A549 (cell line): ENCODE data around the gene SLFN13. TPM values are rescaled to one million over a fixed set of nuclear protein-coding genes. Genes with fewer than 3 reads are reported as not detected.

Source experiments
- ATAC-seq, 2 experiments: fragments of 200-7000 bp in 1 of 2; fragments of >200 bp in 1 of 2; cut with Nextera tagmentation in 1 of 2; cut with Tn5 transposase in 1 of 2; 3 replicates each; pipeline versions ENCODE4 v1.8.0 to v1.9.1; 2018 to 2020; ENCODE audit warnings: mild to moderate bottlenecking in 1 of 2, moderate library complexity in 1 of 2
- CTCF ChIA-PET: fragments of 300-600 bp; sonication (Branson Sonifier 250); formaldehyde crosslinking; extraction: SDS; loops from one replicate; lab custom pipeline; 2021; ENCODE audit warnings: antibody characterized with exemption, inconsistent platforms; lab: Yijun Ruan, JAX
- POLR2A ChIA-PET: fragments of 350-600 bp; formaldehyde crosslinking; extraction: SDS; loops from one replicate; lab custom pipeline; 2021; ENCODE audit warnings: antibody characterized with exemption, inconsistent platforms; lab: Yijun Ruan, JAX
- DNase-seq, 2 experiments: peaks; one replicate each; pipeline versions ENCODE4 v3.0.0 to v3.0.0-alpha.2; 2011 to 2016; ENCODE audit warnings: low read depth in 1 of 2, low spot score in 1 of 2
- FAIRE-seq: peaks from 2 replicates; lab custom pipeline; 2011; peaks lifted over from hg19 to GRCh38; lab: Jason Lieb, UNC
- H3K27ac ChIP-seq, 2 experiments: fragments of >200 bp; sonication (Bioruptor Twin); formaldehyde crosslinking; 3 replicates each; pipeline ENCODE4 v1.5.1; 2016 to 2017
- H3K4me1 ChIP-seq: fragments of >200 bp; sonication (Bioruptor Twin); formaldehyde crosslinking; 3 replicates; pipeline ENCODE4 v1.6.1; 2016
- H3K4me2 ChIP-seq: fragments of >200 bp; sonication (Bioruptor Twin); formaldehyde crosslinking; 3 replicates; pipeline ENCODE4 v1.6.1; 2016
- H3K4me3 ChIP-seq: fragments of >200 bp; sonication (Bioruptor Twin); formaldehyde crosslinking; 3 replicates; pipeline ENCODE4 v1.5.1; 2016
- H3K9me3 ChIP-seq: fragments of >200 bp; sonication (Bioruptor Twin); formaldehyde crosslinking; 3 replicates; pipeline ENCODE4 v1.6.1; 2016
- BHLHE40 ChIP-seq: IDR thresholded peaks from 2 replicates; pipeline ENCODE4 v1.6.1; 2012; ENCODE audit warnings: low read depth, low read length, inconsistent platforms
- CBX2 ChIP-seq: fragments of 200-600 bp; sonication (generic); IDR thresholded peaks from 2 replicates; pipeline ENCODE4 v1.6.1; 2016; ENCODE audit warnings: low read depth, mild to moderate bottlenecking, borderline replicate concordance
- CBX8 ChIP-seq: fragments of 200-600 bp; sonication (generic); IDR thresholded peaks from 2 replicates; pipeline ENCODE4 v1.6.1; 2016
- CHD4 ChIP-seq: fragments of 200-600 bp; sonication (generic); IDR thresholded peaks from 2 replicates; pipeline ENCODE4 v1.6.1; 2016; ENCODE audit warnings: antibody characterized with exemption, mild to moderate bottlenecking, borderline replicate concordance
- EP300 ChIP-seq, 2 experiments: fragments of >200 bp; sonication (Bioruptor Twin); formaldehyde crosslinking; IDR thresholded peaks; 2 replicates in 1 of 2; 3 replicates in 1 of 2; pipeline ENCODE4 v1.6.1; 2016 to 2017
- ESRRA ChIP-seq: fragments of 150-350 bp; IDR thresholded peaks from 2 replicates; pipeline ENCODE4 v1.6.1; 2014; ENCODE audit warnings: mild to moderate bottlenecking, low read length, borderline replicate concordance
- FOSB ChIP-seq: fragments of 250-450 bp; sonication (Bioruptor Pico); IDR thresholded peaks from 2 replicates; pipeline ENCODE4 v1.5.0; 2020; ENCODE audit warnings: mild to moderate bottlenecking, moderate library complexity
- GATA3 ChIP-seq: IDR thresholded peaks from 2 replicates; pipeline ENCODE4 v1.6.1; 2012; ENCODE audit warnings: borderline replicate concordance
- HOXA7 ChIP-seq: fragments of 250-450 bp; sonication (Bioruptor Pico); IDR thresholded peaks from 2 replicates; pipeline ENCODE4 v1.5.0; 2020; ENCODE audit warnings: mild to moderate bottlenecking, moderate library complexity
- MAX ChIP-seq: IDR thresholded peaks from 2 replicates; pipeline ENCODE4 v1.6.1; 2012
- NFE2L2 ChIP-seq: fragments of 150-350 bp; conservative IDR thresholded peaks from 2 replicates; pipeline ENCODE4 v1.6.1; 2014; ENCODE audit warnings: low read length
- POLR2A ChIP-seq: IDR thresholded peaks from 2 replicates; pipeline ENCODE4 v1.6.1; 2012; ENCODE audit warnings: mild to moderate bottlenecking, low read length
- RCOR1 ChIP-seq: fragments of 150-350 bp; IDR thresholded peaks from 2 replicates; pipeline ENCODE4 v1.6.1; 2014; ENCODE audit warnings: antibody characterized with exemption, low read length, low read depth
- RFX5 ChIP-seq: fragments of 450-650 bp; IDR thresholded peaks from 2 replicates; pipeline ENCODE4 v1.7.1; 2014; ENCODE audit warnings: antibody characterized with exemption, mild to moderate bottlenecking, moderate library complexity
- RNF2 ChIP-seq: fragments of 200-600 bp; sonication (generic); IDR thresholded peaks from 2 replicates; pipeline ENCODE4 v1.6.1; 2016; ENCODE audit warnings: low read depth, mild to moderate bottlenecking, antibody characterized with exemption, moderate library complexity, borderline replicate concordance
- ZC3H11A ChIP-seq: fragments of 450-650 bp; IDR thresholded peaks from 2 replicates; pipeline ENCODE4 v1.6.1; 2014; ENCODE audit warnings: antibody characterized with exemption, mild to moderate bottlenecking
- ZNF302 ChIP-seq: fragments of 250-450 bp; sonication (Bioruptor Pico); IDR thresholded peaks from 2 replicates; pipeline ENCODE4 v1.9.0; 2021; ENCODE audit warnings: inconsistent platforms, mild to moderate bottlenecking, moderate library complexity
- ZSCAN20 ChIP-seq: fragments of 250-450 bp; sonication (Bioruptor Pico); IDR thresholded peaks from 2 replicates; pipeline ENCODE4 v1.8.0; 2022; ENCODE audit warnings: mild to moderate bottlenecking, moderate library complexity
- WGBS: methylation state at CpG from one replicate; pipeline ENCODE4 v1.1.6; 2017; ENCODE audit errors: missing lambda C conversion rate; 5-methylcytosine and 5-hydroxymethylcytosine counted together
- polyA plus RNA-seq, 4 experiments: library from polyadenylated mRNA; depleted of rRNA in 3 of 4; stranded (reverse); fragments of >200 nt; fragmentation: RNase III in 1 of 4; extraction: RNeasy Plus Mini Kit Qiagen cat#74134 plus additional on column Dnase treatment in 1 of 4; gene quantifications; 2 replicates in 3 of 4; 3 replicates in 1 of 4; pipeline ENCODE4 v1.2.3, GENCODE V29; 2011 to 2017
- TF ChIP-seq, protein P1 (sequence below): fragments of 250-450 bp; sonication (Bioruptor Pico); IDR thresholded peaks from 2 replicates; pipeline ENCODE4 v1.5.0; 2020; ENCODE audit warnings: low read depth, mild to moderate bottlenecking, moderate library complexity
- TF ChIP-seq, protein P2 (sequence below): fragments of 200-600 bp; sonication (generic); IDR thresholded peaks from 2 replicates; pipeline ENCODE4 v1.6.1; 2016; ENCODE audit warnings: antibody characterized with exemption, mild to moderate bottlenecking, moderate library complexity

The SLFN13 gene
- polyA plus RNA-seq, 2 of the 4 experiments (the other 2 are of a cell fraction) = 6.6 to 12.5 TPM

GRCh38 chr17:35493040-35493439 is 44.5 kb upstream of the SLFN13 start:
- FAIRE-seq (no peak), ATAC-seq (no peak), DNase-seq (no peak)
- 3% methylated on average over 2 of the region's 2 CpGs for WGBS
- ChIA-PET CTCF (no interaction called here), POLR2A (no interaction called here)
- Histone ChIP-seq H3K9me3 (peaks cover 5% of the 10 kb centered on the region; the same call in 2 of the 3 replicates), H3K4me1 (peaks cover 2% of the 10 kb centered on the region), H3K4me3 (no peak overlapping the region), H3K4me2 (no peak overlapping the region), H3K27ac (no peak overlapping the region)
- no peak for TF ChIP-seq EP300 (IDR thresholded peaks at IDR 0.05)
- TF ChIP-seq HOXA7 (CRISPR knock-in tag) = no peak
- TF ChIP-seq RFX5 = no peak
- TF ChIP-seq ZNF302 (CRISPR knock-in tag) = no peak
- TF ChIP-seq NFE2L2 = no peak
- TF ChIP-seq BHLHE40 = no peak
- TF ChIP-seq, protein P1, sequence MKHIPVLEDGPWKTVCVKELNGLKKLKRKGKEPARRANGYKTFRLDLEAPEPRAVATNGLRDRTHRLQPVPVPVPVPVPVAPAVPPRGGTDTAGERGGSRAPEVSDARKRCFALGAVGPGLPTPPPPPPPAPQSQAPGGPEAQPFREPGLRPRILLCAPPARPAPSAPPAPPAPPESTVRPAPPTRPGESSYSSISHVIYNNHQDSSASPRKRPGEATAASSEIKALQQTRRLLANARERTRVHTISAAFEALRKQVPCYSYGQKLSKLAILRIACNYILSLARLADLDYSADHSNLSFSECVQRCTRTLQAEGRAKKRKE (CRISPR knock-in tag) = no peak
- TF ChIP-seq, protein P2, sequence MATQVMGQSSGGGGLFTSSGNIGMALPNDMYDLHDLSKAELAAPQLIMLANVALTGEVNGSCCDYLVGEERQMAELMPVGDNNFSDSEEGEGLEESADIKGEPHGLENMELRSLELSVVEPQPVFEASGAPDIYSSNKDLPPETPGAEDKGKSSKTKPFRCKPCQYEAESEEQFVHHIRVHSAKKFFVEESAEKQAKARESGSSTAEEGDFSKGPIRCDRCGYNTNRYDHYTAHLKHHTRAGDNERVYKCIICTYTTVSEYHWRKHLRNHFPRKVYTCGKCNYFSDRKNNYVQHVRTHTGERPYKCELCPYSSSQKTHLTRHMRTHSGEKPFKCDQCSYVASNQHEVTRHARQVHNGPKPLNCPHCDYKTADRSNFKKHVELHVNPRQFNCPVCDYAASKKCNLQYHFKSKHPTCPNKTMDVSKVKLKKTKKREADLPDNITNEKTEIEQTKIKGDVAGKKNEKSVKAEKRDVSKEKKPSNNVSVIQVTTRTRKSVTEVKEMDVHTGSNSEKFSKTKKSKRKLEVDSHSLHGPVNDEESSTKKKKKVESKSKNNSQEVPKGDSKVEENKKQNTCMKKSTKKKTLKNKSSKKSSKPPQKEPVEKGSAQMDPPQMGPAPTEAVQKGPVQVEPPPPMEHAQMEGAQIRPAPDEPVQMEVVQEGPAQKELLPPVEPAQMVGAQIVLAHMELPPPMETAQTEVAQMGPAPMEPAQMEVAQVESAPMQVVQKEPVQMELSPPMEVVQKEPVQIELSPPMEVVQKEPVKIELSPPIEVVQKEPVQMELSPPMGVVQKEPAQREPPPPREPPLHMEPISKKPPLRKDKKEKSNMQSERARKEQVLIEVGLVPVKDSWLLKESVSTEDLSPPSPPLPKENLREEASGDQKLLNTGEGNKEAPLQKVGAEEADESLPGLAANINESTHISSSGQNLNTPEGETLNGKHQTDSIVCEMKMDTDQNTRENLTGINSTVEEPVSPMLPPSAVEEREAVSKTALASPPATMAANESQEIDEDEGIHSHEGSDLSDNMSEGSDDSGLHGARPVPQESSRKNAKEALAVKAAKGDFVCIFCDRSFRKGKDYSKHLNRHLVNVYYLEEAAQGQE = no peak
- no peak for TF ChIP-seq POLR2A
- TF ChIP-seq RNF2 = no peak
- TF ChIP-seq CBX2 = no peak
- TF ChIP-seq ESRRA = no peak

DNA sequence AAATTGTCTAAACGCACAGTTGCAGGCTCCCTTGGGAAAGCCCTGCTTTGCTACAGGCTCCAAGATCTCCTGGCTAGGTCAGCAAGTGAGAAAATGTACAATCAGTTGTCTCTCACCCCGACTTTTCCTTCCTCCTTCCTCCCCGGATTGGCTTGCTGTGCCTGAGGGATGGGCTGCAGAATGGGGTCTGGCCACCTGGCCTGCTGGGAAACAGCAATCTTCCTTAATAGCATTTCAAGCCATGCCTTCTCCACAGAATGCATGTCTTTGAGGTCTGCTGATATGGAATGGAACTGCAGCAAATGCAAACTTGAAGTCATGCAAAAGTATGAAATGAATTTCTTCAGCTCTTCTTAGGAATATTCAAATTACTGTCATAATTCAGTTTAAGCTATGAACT is 42.9 kb upstream of the SLFN13 start:
- Histone ChIP-seq H3K4me3 (no peak overlapping the region), H3K27ac (no peak overlapping the region), H3K4me2 (no peak overlapping the region), H3K9me3 (peaks cover 7% of the 10 kb centered on the region; the same call in 2 of the 3 replicates), H3K4me1 (peaks cover 4% of the 10 kb centered on the region)
- TF ChIP-seq ZC3H11A = no peak
- POLR2A ChIA-PET = no interaction called here
- FAIRE-seq (no peak), ATAC-seq (no peak), DNase-seq (no peak)
- WGBS = 13% methylated on average over 3 of the region's 3 CpGs
- CTCF ChIA-PET = interaction anchor here (1.7 kb wide), 1 partner anchor 43 kb away, joined by 4 read pairs; no protein-coding TSS in a partner anchor

DNA sequence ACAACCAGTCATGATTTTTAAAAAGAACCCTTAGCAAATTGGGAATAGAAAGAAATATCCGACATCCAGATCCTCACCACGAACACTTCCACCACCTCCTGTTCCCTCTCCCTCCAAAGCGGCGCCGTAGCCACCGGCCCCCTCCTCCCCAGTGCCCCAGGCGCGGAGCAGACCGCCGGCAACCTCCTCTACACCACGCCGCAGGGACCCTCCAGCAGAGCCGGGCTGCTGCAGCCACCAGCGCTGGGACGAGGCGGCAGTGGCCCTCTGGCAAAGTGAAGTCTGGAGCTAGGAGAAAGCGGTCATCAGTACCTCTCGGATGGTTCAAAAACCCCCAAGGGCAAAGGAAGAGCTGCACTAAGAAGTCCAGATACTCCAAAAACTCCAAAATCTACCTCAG is 41.4 kb upstream of the SLFN13 start:
- no peak for DNase-seq
- CTCF ChIA-PET = interaction anchor here (1.7 kb wide), 1 partner anchor 44 kb away, joined by 4 read pairs; no protein-coding TSS in a partner anchor
- H3K27ac ChIP-seq = no peak overlapping the region
- H3K4me1 ChIP-seq = peaks cover 4% of the 10 kb centered on the region
- POLR2A ChIA-PET = no interaction called here
- TF ChIP-seq CHD4 (no peak), ZSCAN20 (CRISPR knock-in tag) (no peak), GATA3 (no peak), ESRRA (no peak), CBX8 (no peak), CBX2 (no peak), FOSB (CRISPR knock-in tag) (no peak), RCOR1 (no peak), MAX (no peak)
- TF ChIP-seq, protein P1 (CRISPR knock-in tag) = no peak
- WGBS = 64% methylated on average over 18 of the region's 18 CpGs
- no peak overlapping the region for H3K4me3 ChIP-seq
- peaks cover 7% of the 10 kb centered on the region; the same call in 2 of the 3 replicates for H3K9me3 ChIP-seq
- no peak overlapping the region for H3K4me2 ChIP-seq
- no peak for ATAC-seq
- FAIRE-seq = no peak
